ENCODE data around the gene AOAH. TPM values are rescaled to one million over a fixed set of nuclear protein-coding genes. Genes with fewer than 3 reads are reported as not detected.
A peak's percentile ranks its signal among the peaks of the same experiment; 100 is the strongest.

Gene AOAH
- total RNA-seq, 1 experiment from 2014 or later: 0.39 TPM

DNA sequence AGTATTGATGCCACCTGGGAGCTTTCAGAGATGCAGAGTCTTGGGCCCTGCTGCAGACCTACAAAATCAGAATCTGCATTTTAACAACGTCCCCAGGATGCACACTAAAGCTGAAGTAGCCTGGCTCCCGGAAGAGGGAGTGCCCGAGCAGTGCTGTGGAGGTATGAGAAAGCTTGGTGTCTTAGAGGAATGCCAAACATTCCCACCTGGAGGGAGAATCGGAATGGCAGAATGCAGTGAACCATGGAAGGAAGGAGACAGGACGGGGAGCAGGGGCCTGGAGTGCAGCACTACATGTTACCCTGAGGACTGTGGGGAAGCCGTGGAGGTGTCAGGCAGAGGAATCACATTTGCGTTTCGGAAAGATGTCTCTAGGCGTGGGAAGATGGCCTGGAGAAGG, 90.9 kb downstream of the AOAH start:
- no peak overlapping the region for H3K4me3 Mint-ChIP-seq
- Histone ChIP-seq H3K4me1 (ENCODE audit: insufficient read depth, low read length) (peaks cover 13% of the 10 kb centered on the region), H4K5ac (ENCODE audit: insufficient read length, low read depth, low read length) (no peak overlapping the region), H3K27ac (ENCODE audit: insufficient read length, low read depth, low read length) (no peak overlapping the region), H4K8ac (replicated peaks; ENCODE audit: insufficient read length, low read depth, low read length) (no peak overlapping the region), H4K20me1 (ENCODE audit: control insufficient read depth, insufficient read depth, insufficient read length) (no peaks in the 10 kb centered on the region), H3K4me2 (ENCODE audit: insufficient read depth, insufficient read length, low read length) (no peak overlapping the region), H2BK120ac (ENCODE audit: low read depth, low read length, poor library complexity, severe bottlenecking) (no peak overlapping the region), H3K27me3 (ENCODE audit: insufficient read depth, low read length) (no peaks in the 10 kb centered on the region), H3K9me3 (ENCODE audit: control insufficient read depth, low read depth, low read length) (no peaks in the 10 kb centered on the region), H3K9ac (ENCODE audit: extremely low read depth, insufficient read length, low read length) (no peak overlapping the region), H3K56ac (ENCODE audit: insufficient read length, low read depth, low read length) (no peak overlapping the region), H3K23ac (ENCODE audit: insufficient read length, low read depth, low read length) (no peak overlapping the region), H3K23me2 (ENCODE audit: insufficient read length, low read depth, low read length, poor library complexity, severe bottlenecking) (no peaks in the 10 kb centered on the region), H2AFZ (ENCODE audit: low read length) (no peak overlapping the region), H3K18ac (ENCODE audit: insufficient read length, low read depth, low read length) (peak overlapping the region; percentile 11), H2AK5ac (ENCODE audit: insufficient read length, low read length) (no peak overlapping the region), H3K79me1 (ENCODE audit: insufficient read depth, low read depth, low read length, poor library complexity, severe bottlenecking) (no peaks in the 10 kb centered on the region), H2BK15ac (ENCODE audit: low read depth, low read length) (no peak overlapping the region), H3K4ac (ENCODE audit: low read depth, low read length) (no peak overlapping the region), H4K91ac (ENCODE audit: insufficient read length, low read depth, low read length) (no peak overlapping the region), H2BK20ac (ENCODE audit: low read depth, low read length, poor library complexity, severe bottlenecking) (no peak overlapping the region), H3K79me2 (ENCODE audit: insufficient read depth, low read length) (no peaks in the 10 kb centered on the region), H2BK12ac (ENCODE audit: insufficient read length, low read depth, low read length) (no peak overlapping the region), H3K14ac (ENCODE audit: insufficient read depth, low read length) (0 out of 2 replicates have a peak overlapping the region, but pooled peaks have one; percentile 10), H3T11ph (ENCODE audit: low read length) (no peak overlapping the region), H2BK5ac (ENCODE audit: insufficient read length, low read length) (no peak overlapping the region)
- H3K36me3 Mint-ChIP-seq (ENCODE audit: insufficient read depth in 1 of 3, low read depth in 3 of 3): no peaks in the 10 kb centered on the region; a peak in 1 of 7 replicates
- H3K27me3 Mint-ChIP-seq (ENCODE audit: low read depth): no peaks in the 10 kb centered on the region
- H3K27ac Mint-ChIP-seq: peak overlapping the region in 2 of 3 experiments; percentile 4 to 91; a peak in 1 of 7 replicates
- peak; percentile 81 for DNase-seq
- no peaks in the 10 kb centered on the region for H3K9me3 Mint-ChIP-seq
- peaks cover 42 to 49% of the 10 kb centered on the region in 2 experiments for H3K4me1 Mint-ChIP-seq
- peak; percentile 31; the same call in 2 of the 3 replicates for TF ChIP-seq CTCF (conservative IDR thresholded peaks at IDR 0.05)
- no CpG with 5 or more reads among the region's 9 CpGs for WGBS (ENCODE audit: extremely low coverage, insufficient read length, low lambda C conversion rate)

All from H9 (cell line).